MCF 10A (cell line): ENCODE data around the gene SESN1. TPM values are rescaled to one million over a fixed set of nuclear protein-coding genes. Genes with fewer than 3 reads are reported as not detected.

ENCODE experiments used
- BruUV-seq: library from RNA; stranded (reverse); fragments of 400-500 nt; replicated peaks from 2 replicates; lab custom pipeline; 2021; lab: Mats Ljungman, UMichigan
- CTCF ChIA-PET: fragments of 300-600 bp; sonication (Branson Sonifier 250); formaldehyde crosslinking; extraction: SDS; loops from one replicate; lab custom pipeline; 2021; ENCODE audit warnings: antibody characterized with exemption, inconsistent platforms; lab: Yijun Ruan, JAX
- POLR2A ChIA-PET: fragments of 300-600, 350-650 bp; sonication (Branson Sonifier 250); formaldehyde crosslinking; extraction: SDS; loops from one replicate; lab custom pipeline; 2020; ENCODE audit warnings: antibody characterized with exemption, inconsistent platforms; lab: Yijun Ruan, JAX
- DNase-seq: peaks from one replicate; pipeline ENCODE4 v3.0.0-alpha.2; 2018; ENCODE audit not compliant: unreplicated experiment
- H3K27ac Mint-ChIP-seq: one replicate; pipeline ENCODE4 v1.8.0; 2022; ENCODE audit warnings: mild to moderate bottlenecking, low read depth, mixed read lengths; ENCODE audit not compliant: unreplicated experiment
- H3K27me3 Mint-ChIP-seq: one replicate; pipeline ENCODE4 v1.8.0; 2022; ENCODE audit warnings: mixed read lengths; ENCODE audit not compliant: insufficient read depth, unreplicated experiment
- H3K36me3 Mint-ChIP-seq: one replicate; pipeline ENCODE4 v1.8.0; 2022; ENCODE audit warnings: mild to moderate bottlenecking, moderate library complexity, mixed read lengths; ENCODE audit not compliant: insufficient read depth, unreplicated experiment
- H3K4me1 Mint-ChIP-seq: one replicate; pipeline ENCODE4 v1.8.0; 2022; ENCODE audit warnings: mixed read lengths; ENCODE audit not compliant: insufficient read depth, unreplicated experiment
- H3K4me3 Mint-ChIP-seq: one replicate; pipeline ENCODE4 v1.8.0; 2022; ENCODE audit warnings: mild to moderate bottlenecking, moderate library complexity, mixed read lengths; ENCODE audit not compliant: unreplicated experiment
- H3K9me3 Mint-ChIP-seq: one replicate; pipeline ENCODE4 v1.8.0; 2022; ENCODE audit warnings: mixed read lengths; ENCODE audit not compliant: unreplicated experiment
- CTCF ChIP-seq: fragments of 200-600 bp; IDR thresholded peaks from one replicate; pipeline ENCODE4 v1.8.0; 2022; ENCODE audit warnings: antibody characterized with exemption, mild to moderate bottlenecking; ENCODE audit not compliant: unreplicated experiment
- intact Hi-C: fragments of 100-400 bp; cut with micrococcal nuclease; formaldehyde crosslinking; loops from 2 replicates; pipeline ENCODE4 v1.14.1; 2022
- total RNA-seq: library from RNA; stranded (reverse); gene quantifications from 2 replicates; pipeline ENCODE4 v1.2.3, GENCODE V29; 2022

SESN1 gene
- total RNA-seq, 1 experiment from 2014 or later, result 23.0 TPM

DNA sequence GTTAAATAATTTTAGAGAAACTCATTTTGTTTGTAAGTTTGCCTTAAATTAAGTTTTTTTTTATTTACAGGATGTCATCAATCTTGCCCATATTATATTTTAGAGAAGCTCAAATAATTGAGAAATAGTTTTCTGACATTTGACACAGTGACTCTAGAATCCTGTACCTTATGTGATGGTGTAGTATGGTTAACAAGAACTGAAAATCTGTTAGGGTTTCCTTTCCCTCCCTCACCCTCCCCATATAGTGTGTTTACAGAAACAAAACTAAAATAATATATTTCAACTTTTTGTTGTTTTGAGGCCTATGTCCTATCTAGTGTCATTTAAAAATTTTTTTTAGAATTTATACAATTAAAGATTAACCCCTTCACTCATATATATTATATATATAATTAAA, 91.8 kb downstream of the SESN1 start:
- Mint-ChIP-seq H3K4me3 (peak overlapping the region; percentile 62), H3K27ac (peak overlapping the region; percentile 77), H3K36me3 (peaks cover 48% of the 10 kb centered on the region), H3K4me1 (peaks cover 34% of the 10 kb centered on the region), H3K27me3 (no peaks in the 10 kb centered on the region), H3K9me3 (no peaks in the 10 kb centered on the region)
- ChIA-PET CTCF (interaction anchor here (1.4 kb wide), 1 partner anchor 459 kb away, joined by 4 read pairs; no protein-coding TSS in a partner anchor), POLR2A (interaction anchor here (0.7 to 19.3 kb wide), 13 partner anchors 8 to 447 kb away, joined by 3 to 556 read pairs (median 9); partner anchors contain the start of gene FOXO3)
- intact Hi-C loops, result no loop called here
- no TSS peak for BruUV-seq
- DNase-seq, result no peak
- no peak for TF ChIP-seq CTCF

DNA sequence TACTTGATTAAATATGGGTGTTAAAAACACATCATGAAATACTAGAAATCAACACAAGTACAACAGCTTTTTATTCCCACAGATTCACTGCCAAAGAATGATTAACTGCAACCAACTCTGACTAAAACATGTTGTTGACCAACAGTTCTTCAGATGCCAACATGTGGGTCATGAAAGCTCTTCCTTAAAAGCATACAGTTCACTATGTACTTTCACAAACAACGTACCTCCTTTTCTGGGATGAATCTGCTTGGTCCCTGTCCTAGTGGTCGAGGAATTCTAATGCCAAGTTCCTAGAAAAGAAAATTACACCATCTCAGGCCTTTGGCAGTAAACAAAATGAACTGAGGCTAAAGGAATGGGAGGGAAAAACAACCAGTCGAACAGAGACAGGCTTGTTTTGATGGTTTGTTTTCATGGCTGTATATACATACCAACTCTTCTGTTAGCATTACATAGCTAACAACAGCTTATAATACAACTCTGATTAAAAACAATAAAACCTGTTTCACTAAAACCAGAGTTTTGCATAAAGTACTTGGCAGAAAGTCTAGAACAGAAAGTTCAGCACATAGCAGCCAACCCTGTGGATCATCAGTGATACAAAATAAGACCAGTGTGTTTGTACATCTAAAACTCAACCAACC, 92.5 kb downstream of the SESN1 start:
- Mint-ChIP-seq H3K4me3 (peak overlapping the region; percentile 62), H3K9me3 (no peaks in the 10 kb centered on the region), H3K27ac (peak overlapping the region; percentile 77), H3K27me3 (no peaks in the 10 kb centered on the region), H3K4me1 (peaks cover 34% of the 10 kb centered on the region), H3K36me3 (peaks cover 55% of the 10 kb centered on the region)
- intact Hi-C loops, result no loop called here
- ChIA-PET CTCF (interaction anchor here (0.9 to 1.4 kb wide), 3 partner anchors 27 to 458 kb away, joined by 3 to 4 read pairs (median 3); no protein-coding TSS in a partner anchor), POLR2A (interaction anchor here (0.6 to 19.3 kb wide), 26 partner anchors 9 to 1008 kb away, joined by 3 to 556 read pairs (median 5); partner anchors contain the start of genes CD164, CEP57L1, FOXO3 and SESN1)
- TF ChIP-seq CTCF, result no peak
- DNase-seq, result peak; percentile 88
- BruUV-seq, result no TSS peak

- POLR2A ChIA-PET, result interaction anchor here (0.7 to 19.3 kb wide), 20 partner anchors 9 to 740 kb away, joined by 3 to 556 read pairs (median 6); partner anchors contain the start of genes CD164, CEP57L1, FOXO3 and SESN1
- peak overlapping the region; percentile 77 for H3K27ac Mint-ChIP-seq
- no peaks in the 10 kb centered on the region for H3K27me3 Mint-ChIP-seq
- DNase-seq, result no peak
- H3K36me3 Mint-ChIP-seq, result peaks cover 63% of the 10 kb centered on the region
- H3K4me1 Mint-ChIP-seq, result peaks cover 29% of the 10 kb centered on the region
- no peak for TF ChIP-seq CTCF
- peak overlapping the region; percentile 62 for H3K4me3 Mint-ChIP-seq
- CTCF ChIA-PET, result interaction anchor here (0.9 to 1.4 kb wide), 3 partner anchors 27 to 457 kb away, joined by 3 to 4 read pairs (median 3); no protein-coding TSS in a partner anchor
- no peaks in the 10 kb centered on the region for H3K9me3 Mint-ChIP-seq
- BruUV-seq, result no TSS peak
- intact Hi-C loops, result no loop called here
Observed at GRCh38 chr6:109001291-109001894, 93.3 kb downstream of the SESN1 start.

GRCh38 chr6:109000289-109000688, 94.4 kb downstream of the SESN1 start:
- DNase-seq, result peak; percentile 35
- intact Hi-C loops, result no loop called here
- CTCF ChIA-PET, result interaction anchor here (0.6 to 1.2 kb wide), 2 partner anchors 71 to 159 kb away, joined by 3 read pairs; no protein-coding TSS in a partner anchor
- no peaks in the 10 kb centered on the region for H3K27me3 Mint-ChIP-seq
- H3K4me1 Mint-ChIP-seq, result peaks cover 29% of the 10 kb centered on the region
- peaks cover 74% of the 10 kb centered on the region for H3K36me3 Mint-ChIP-seq
- BruUV-seq, result no TSS peak
- H3K9me3 Mint-ChIP-seq, result no peaks in the 10 kb centered on the region
- POLR2A ChIA-PET, result interaction anchor here (0.6 kb wide), 1 partner anchor 1682 kb away, joined by 3 read pairs; no protein-coding TSS in a partner anchor
- no peak overlapping the region for H3K4me3 Mint-ChIP-seq
- peak overlapping the region; percentile 75 for H3K27ac Mint-ChIP-seq
- no peak for TF ChIP-seq CTCF
